Activated CD4-positive, alpha-beta memory T cell treated with anti-CD3 and anti-CD28 coated beads, Interleukin-2, amount 10 ng/mL, durations not matched to agents 7 days and 5 days (primary cell): Measurements from ENCODE around the gene SLC25A23. TPM values are rescaled to one million over a fixed set of nuclear protein-coding genes. Genes with fewer than 3 reads are reported as not detected.

Experiments
- CTCF ChIA-PET: fragments of 350-600 bp; sonication (Branson Sonifier 250); formaldehyde crosslinking; loops from one replicate; lab custom pipeline; 2021; ENCODE audit warnings: antibody characterized with exemption, inconsistent platforms; lab: Charles Lee
- POLR2A ChIA-PET: fragments of 350-600 bp; sonication (Branson Sonifier 250); formaldehyde crosslinking; loops from one replicate; lab custom pipeline; 2021; ENCODE audit warnings: antibody characterized with exemption; lab: Charles Lee
- DNase-seq: peaks from one replicate; pipeline ENCODE4 v3.0.0-alpha.2; 2020
- H3K27ac Mint-ChIP-seq: one replicate; pipeline ENCODE4 v1.8.0; 2021; ENCODE audit warnings: mild to moderate bottlenecking, mixed read lengths
- H3K27me3 Mint-ChIP-seq: one replicate; pipeline ENCODE4 v1.8.0; 2021; ENCODE audit warnings: mixed read lengths
- H3K36me3 Mint-ChIP-seq: one replicate; pipeline ENCODE4 v1.8.0; 2021; ENCODE audit warnings: low read depth, mixed read lengths
- H3K4me1 Mint-ChIP-seq: one replicate; pipeline ENCODE4 v1.8.0; 2021; ENCODE audit warnings: mixed read lengths
- H3K4me3 Mint-ChIP-seq: one replicate; pipeline ENCODE4 v1.8.0; 2021; ENCODE audit warnings: mild to moderate bottlenecking, mixed read lengths
- H3K9me3 Mint-ChIP-seq: one replicate; pipeline ENCODE4 v1.8.0; 2021; ENCODE audit warnings: mixed read lengths
- total RNA-seq, 2 experiments: library from RNA; stranded (reverse); gene quantifications; one replicate each; pipeline ENCODE4 v1.2.3, GENCODE V29; 2021

SLC25A23 gene
- total RNA-seq, 2 experiments from 2014 or later: 30.0 to 35.7 TPM

DNA sequence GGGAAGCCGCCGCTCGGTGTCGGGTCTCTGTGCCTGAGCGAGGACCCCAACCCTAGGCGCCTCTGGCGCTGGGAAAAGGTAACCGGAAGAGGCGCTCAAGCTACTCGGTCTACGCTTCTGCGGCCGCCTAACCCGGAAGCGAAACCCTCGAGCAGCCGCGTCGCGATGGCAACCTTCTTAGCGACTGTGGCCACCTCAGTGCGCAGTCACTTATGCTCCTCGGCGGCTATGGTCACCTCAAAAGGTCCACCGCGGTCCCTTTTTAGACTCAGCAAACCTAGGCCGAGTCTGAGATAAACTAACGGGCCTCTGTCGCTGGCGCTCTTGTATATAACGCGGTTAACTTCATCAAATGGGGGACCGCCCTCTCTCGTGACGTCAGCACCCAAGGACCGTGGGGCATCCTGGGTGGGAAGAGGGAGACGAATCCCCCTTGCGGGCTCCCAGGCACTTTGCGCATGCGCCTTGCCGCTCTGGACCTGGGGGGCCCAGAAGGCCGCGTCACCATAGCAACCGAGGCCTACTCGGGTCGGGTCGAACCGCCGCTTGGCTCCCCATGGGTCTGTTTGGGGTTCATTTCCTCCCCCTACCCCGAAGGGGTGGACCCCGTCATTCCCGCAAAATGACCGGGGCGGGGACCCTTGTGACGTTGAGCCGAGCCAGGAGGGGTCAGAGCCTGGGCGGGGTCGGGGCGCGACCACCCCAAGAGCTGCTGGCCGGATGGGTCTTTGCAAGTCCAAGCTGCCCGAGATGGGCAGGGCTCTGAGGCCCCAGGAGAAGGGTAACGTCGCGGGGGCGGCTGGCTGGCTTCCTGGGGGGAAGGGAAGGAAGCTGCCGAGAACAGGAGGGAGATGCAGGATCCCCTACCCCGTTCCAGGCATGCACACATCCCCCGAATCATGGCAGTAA lies 66.3 kb downstream of the SLC25A23 start, which contains the start of gene GTF2F1:
Gene GTF2F1, minus strand, starts transcription at position 91 of the 909 bp plus-strand sequence. CDS start 169 bp downstream, outside the sequence.
- Mint-ChIP-seq H3K4me3 (peak within 1 kb of the TSS; percentile 94), H3K27ac (peak within 1 kb of the TSS; percentile 93), H3K9me3 (no peaks in the 10 kb centered on the region), H3K36me3 (peaks cover 24% of the 10 kb centered on the region), H3K27me3 (no peaks in the 10 kb centered on the region), H3K4me1 (peaks cover 26% of the 10 kb centered on the region)
- CTCF ChIA-PET: interaction anchor here (0.5 to 0.8 kb wide), 2 partner anchors 371 to 1912 kb away, joined by 3 to 4 read pairs; no protein-coding TSS in a partner anchor
- POLR2A ChIA-PET: interaction anchor here (0.7 to 2.2 kb wide), 10 partner anchors 10 to 343 kb away, joined by 3 to 15 read pairs (median 4); partner anchors contain the start of genes ALKBH7, CLPP, DENND1C and KHSRP
- DNase-seq: peak; percentile 91

DNA sequence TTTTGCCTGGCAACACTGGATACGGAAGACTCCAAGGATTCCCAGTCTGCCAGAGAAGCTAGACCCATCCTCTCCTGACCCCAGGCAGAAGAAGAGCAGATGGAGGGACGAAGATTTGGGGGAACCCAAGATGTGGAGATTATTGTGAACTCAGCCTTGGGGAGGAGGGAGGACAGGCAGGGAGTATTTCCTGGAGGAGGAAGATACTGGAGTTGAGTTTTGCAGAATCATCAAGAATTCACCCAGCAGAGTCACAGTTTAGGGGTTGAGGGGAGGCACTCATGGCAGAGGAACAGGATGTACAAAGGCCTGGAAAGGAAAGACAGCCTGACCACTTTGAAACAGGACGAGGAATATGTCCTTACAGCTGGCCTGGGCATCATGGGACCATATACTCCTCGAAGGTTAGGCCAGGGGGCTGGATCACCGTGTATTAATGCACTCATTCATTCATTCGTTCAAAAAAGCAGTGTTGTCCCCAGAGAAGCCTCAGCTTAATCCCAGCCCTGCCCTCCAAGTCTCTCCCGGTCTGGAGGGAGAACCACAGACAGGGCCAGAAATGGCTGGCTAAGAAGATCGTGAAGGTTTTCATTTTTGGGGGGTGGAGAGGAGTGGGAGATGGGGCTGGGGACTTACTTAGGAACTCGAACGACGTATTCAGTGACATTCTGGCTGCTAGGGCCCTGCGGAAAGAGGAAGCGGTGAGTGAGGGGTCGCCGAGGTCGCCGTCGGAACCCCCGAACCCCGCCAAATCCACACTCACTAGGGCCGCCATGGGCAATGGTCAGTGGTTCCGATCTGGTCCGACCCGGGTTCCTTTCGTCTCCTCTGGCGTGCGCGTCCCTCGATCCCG lies 67.1 kb downstream of the SLC25A23 start:
- no peaks in the 10 kb centered on the region for H3K27me3 Mint-ChIP-seq
- ChIA-PET CTCF (interaction anchor here (1.3 kb wide), 1 partner anchor 267 kb away, joined by 3 read pairs; no protein-coding TSS in a partner anchor), POLR2A (interaction anchor here (1.2 to 2.2 kb wide), 5 partner anchors 19 to 344 kb away, joined by 4 to 15 read pairs (median 7); partner anchors contain the start of genes ALKBH7, CLPP, DENND1C and KHSRP)
- peaks cover 27% of the 10 kb centered on the region for H3K4me1 Mint-ChIP-seq
- H3K27ac Mint-ChIP-seq: peak overlapping the region; percentile 93
- no peak for DNase-seq
- H3K9me3 Mint-ChIP-seq: no peaks in the 10 kb centered on the region
- H3K4me3 Mint-ChIP-seq: peak overlapping the region; percentile 94
- H3K36me3 Mint-ChIP-seq: peaks cover 30% of the 10 kb centered on the region

Other genes with a start within 250 kb of the SLC25A23 start
- 10 to 100 TPM; 35.6 to 37.2 TPM for gene MLLT1, start 179.8 kb downstream of the SLC25A23 start, total RNA-seq
- gene ACER1, start 126.2 kb downstream of the SLC25A23 start, total RNA-seq: under 1 TPM; 0.15 to 0.30 TPM
- 100 to 1,000 TPM; 136 to 147 TPM for gene CLPP, start 98.3 kb downstream of the SLC25A23 start, total RNA-seq
- gene ALKBH7, start 87.0 kb downstream of the SLC25A23 start, total RNA-seq: 10 to 100 TPM; 52.0 to 52.5 TPM
- 1 to 10 TPM; 2.3 to 2.7 TPM for gene PSPN, start 83.9 kb downstream of the SLC25A23 start, total RNA-seq
- 10 to 100 TPM; 75.5 to 79.8 TPM for gene GTF2F1, start 66.6 kb downstream of the SLC25A23 start, total RNA-seq
- gene KHSRP, start 35.0 kb downstream of the SLC25A23 start, total RNA-seq: 100 to 1,000 TPM; 246 to 250 TPM
- gene SLC25A41, start 26.0 kb downstream of the SLC25A23 start, total RNA-seq: not detected
- gene CRB3, start 4.5 kb upstream of the SLC25A23 start, total RNA-seq: under 1 TPM; 0.63 to 0.93 TPM
- gene DENND1C, start 22.0 kb upstream of the SLC25A23 start, total RNA-seq: 100 to 1,000 TPM in 1 of 2 experiments, 10 to 100 TPM in 1; 97.2 to 101 TPM
- gene TUBB4A, start 42.5 kb upstream of the SLC25A23 start, total RNA-seq: 1 to 10 TPM; 2.5 to 3.0 TPM
- gene TNFSF9, start 71.2 kb upstream of the SLC25A23 start, total RNA-seq: 1 to 10 TPM; 5.7 to 5.8 TPM
- gene CD70, start 131.4 kb upstream of the SLC25A23 start, total RNA-seq: 10 to 100 TPM; 64.1 to 64.4 TPM
- gene TNFSF14, start 210.4 kb upstream of the SLC25A23 start, total RNA-seq: 10 to 100 TPM; 17.3 to 18.4 TPM